ENCODE measurements around the gene ANKRD18B. TPM values are rescaled to one million over a fixed set of nuclear protein-coding genes. Genes with fewer than 3 reads are reported as not detected.
"Not testable (repeated sequence)": the region's sequence is repeated elsewhere in the genome, so short reads cannot be mapped to it uniquely, and the experiment has no call there.

Gene ANKRD18B
- total and polyA plus RNA-seq, 3 experiments from 2014 or later = 0.92 TPM; not detected in 2

DNA sequence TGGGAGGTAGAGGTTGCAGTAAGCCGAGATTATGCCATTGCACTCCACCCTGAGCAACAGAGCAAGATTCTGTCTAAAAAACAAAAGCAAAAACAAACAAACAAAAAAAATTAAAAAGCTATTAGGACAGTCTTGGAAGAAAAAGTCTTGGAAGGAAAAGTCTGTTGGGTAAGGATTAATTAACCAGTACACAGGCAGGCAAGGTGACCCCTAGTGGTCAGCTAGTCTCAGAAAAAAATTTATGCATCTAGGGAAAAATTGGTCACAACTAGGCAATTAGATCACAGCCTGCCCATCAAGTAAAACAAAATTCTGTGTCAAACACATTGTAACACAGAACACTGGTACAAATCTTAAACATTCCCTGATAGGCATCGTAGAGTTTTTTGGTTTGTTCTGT is 6.7 kb upstream of the ANKRD18B start:
- no peak overlapping the region for H3K4me3 ChIP-seq (ENCODE audit: low read length)
- no peak overlapping the region for H3K27ac ChIP-seq (ENCODE audit: low read depth, low read length)
- H3K27me3 Mint-ChIP-seq = peaks cover 2 to 24% of the 10 kb centered on the region in 2 donors
- no peaks in the 10 kb centered on the region for H3K36me3 Mint-ChIP-seq
- H3K4me1 ChIP-seq (ENCODE audit: insufficient read depth, low read length) = no peaks in the 10 kb centered on the region
- peaks cover 0 to under 1% (median 0%) of the 10 kb centered on the region in 5 donors for H3K9me3 Mint-ChIP-seq
- H3K4me3 Mint-ChIP-seq = no peak overlapping the region
- H3K27me3 ChIP-seq (ENCODE audit: insufficient read depth, low read length, poor library complexity, severe bottlenecking) = no peaks in the 10 kb centered on the region
- ChIA-PET POLR2A (no interaction called here), CTCF (interaction anchor here (0.8 to 1.0 kb wide), 2 partner anchors 58 to 125 kb away, joined by 3 read pairs; no protein-coding TSS in a partner anchor)
- peak overlapping the region in 1 of 8 donors; percentile 26 for H3K27ac Mint-ChIP-seq
- no peaks in the 10 kb centered on the region for H3K4me1 Mint-ChIP-seq
- H3K36me3 ChIP-seq (ENCODE audit: insufficient read depth, low read length) = no peaks in the 10 kb centered on the region
- no peak for DNase-seq
- H3K9me3 ChIP-seq (ENCODE audit: low read length) = no peaks in the 10 kb centered on the region

DNA sequence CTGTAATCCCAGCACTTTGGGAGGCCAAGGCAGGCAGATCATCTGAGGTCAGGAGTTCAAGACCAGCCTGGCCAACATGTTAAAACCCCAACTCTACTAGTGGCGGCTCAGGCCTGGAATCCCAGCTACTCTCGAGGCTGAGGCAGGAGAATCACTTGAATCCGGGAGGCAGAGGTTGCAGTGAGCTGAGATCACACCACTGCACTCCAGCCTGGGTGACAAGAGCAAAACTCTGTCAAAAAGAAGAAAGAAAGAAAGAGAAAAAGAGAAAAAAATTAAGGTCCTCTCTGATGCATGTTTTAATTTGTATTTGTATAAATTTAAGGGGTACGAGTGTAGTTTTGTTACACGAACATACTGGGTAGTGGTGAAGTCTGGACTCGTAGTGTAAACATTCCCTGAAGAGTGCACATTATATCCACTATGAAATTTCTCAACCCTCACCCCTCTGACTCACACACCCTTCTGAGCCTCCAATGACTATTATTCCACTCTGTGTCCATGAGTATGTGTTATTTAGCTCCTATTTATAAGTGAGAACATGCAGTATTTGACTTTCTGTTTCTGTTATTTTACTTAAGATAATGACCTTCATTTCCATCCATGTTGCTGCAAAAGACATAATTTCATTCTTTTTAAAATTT is 6.0 kb upstream of the ANKRD18B start:
- CTCF ChIA-PET = interaction anchor here (1.0 kb wide), 1 partner anchor 126 kb away, joined by 3 read pairs; no protein-coding TSS in a partner anchor
- POLR2A ChIA-PET = not testable (repeated sequence)
- H3K27me3 Mint-ChIP-seq = peaks cover 8 to 31% of the 10 kb centered on the region in 2 donors

DNA sequence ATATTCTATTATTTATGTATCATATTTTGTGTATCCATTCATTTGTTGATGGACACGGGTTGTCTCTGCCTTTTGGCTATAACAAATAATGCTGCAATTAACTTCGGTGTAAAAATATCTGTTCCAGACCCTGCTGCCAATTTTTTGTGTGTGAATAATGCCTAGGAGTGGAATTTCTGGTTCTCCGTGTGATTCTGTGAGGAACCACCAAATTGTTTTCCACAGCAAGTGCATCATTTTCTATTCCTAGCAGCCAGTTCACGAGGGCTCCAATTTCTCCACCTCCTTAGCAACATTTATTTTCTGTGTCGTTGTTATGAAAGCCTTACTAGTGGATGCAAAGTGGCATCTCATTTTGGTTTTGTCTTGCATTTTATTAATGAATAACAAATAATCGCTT is 2.2 kb upstream of the ANKRD18B start:
- H3K27ac ChIP-seq (ENCODE audit: low read depth, low read length); H3K36me3 Mint-ChIP-seq; H3K9me3 Mint-ChIP-seq; CTCF ChIA-PET; H3K36me3 ChIP-seq (ENCODE audit: insufficient read depth, low read length); H3K27ac Mint-ChIP-seq; H3K4me1 ChIP-seq (ENCODE audit: insufficient read depth, low read length); POLR2A ChIA-PET; DNase-seq; H3K9me3 ChIP-seq (ENCODE audit: low read length); H3K4me3 ChIP-seq (ENCODE audit: low read length): not testable (repeated sequence)
- H3K27me3 ChIP-seq (ENCODE audit: insufficient read depth, low read length, poor library complexity, severe bottlenecking) = peaks cover 12% of the 10 kb centered on the region
- Mint-ChIP-seq H3K27me3 (peaks cover 15 to 56% of the 10 kb centered on the region in 2 donors), H3K4me1 (peaks cover 4 to 15% (median 7%) of the 10 kb centered on the region in 3 donors), H3K4me3 (peak overlapping the region in 1 of 7 donors; percentile 9)

More for the DNA sequence above, 6.0 kb upstream of the ANKRD18B start:
- not testable (repeated sequence) for H3K9me3 Mint-ChIP-seq; H3K9me3 ChIP-seq (ENCODE audit: low read length); H3K36me3 ChIP-seq (ENCODE audit: insufficient read depth, low read length); H3K4me1 ChIP-seq (ENCODE audit: insufficient read depth, low read length); H3K27me3 ChIP-seq (ENCODE audit: insufficient read depth, low read length, poor library complexity, severe bottlenecking); H3K27ac ChIP-seq (ENCODE audit: low read depth, low read length); H3K4me3 ChIP-seq (ENCODE audit: low read length); H3K36me3 Mint-ChIP-seq; H3K4me3 Mint-ChIP-seq; H3K4me1 Mint-ChIP-seq; DNase-seq; H3K27ac Mint-ChIP-seq

DNA sequence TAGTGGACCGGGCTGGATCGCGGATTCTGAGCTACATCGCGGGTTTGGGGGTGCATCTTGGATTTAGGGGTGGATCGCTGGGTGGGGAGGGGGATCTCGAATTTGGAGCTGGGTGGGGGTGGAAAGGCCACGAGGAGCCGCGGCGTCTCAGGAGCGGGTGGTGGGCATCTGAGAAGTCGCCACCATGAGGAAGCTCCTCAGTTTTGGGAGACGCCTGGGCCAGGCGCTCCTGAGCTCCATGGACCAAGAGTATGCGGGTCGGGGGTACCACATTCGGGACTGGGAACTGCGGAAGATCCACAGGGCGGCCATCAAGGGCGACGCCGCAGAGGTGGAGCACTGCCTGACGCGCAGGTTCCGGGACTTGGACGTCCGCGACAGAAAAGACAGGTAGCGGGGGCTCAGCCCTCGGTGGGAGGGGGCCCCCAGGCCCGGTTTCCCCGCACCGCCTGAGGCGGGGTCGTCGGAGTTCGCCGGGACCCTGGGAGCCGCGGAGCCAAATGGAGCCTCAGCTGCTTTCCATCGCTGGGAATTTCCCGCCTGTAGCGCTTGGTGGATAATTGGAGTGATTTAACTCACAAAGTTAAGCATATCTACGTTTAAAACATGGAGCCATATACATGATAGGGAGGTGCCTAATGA is 376 bp downstream of the ANKRD18B start:
- H3K27ac ChIP-seq (ENCODE audit: low read depth, low read length) = peak overlapping the region; percentile 47
- Mint-ChIP-seq H3K27me3 (peaks cover 20 to 68% of the 10 kb centered on the region in 2 donors), H3K4me1 (peaks cover 4 to 15% (median 7%) of the 10 kb centered on the region in 3 donors), H3K4me3 (peak overlapping the region; percentile 74 to 92 (median 81)), H3K27ac (no peak overlapping the region), H3K36me3 (no peaks in the 10 kb centered on the region), H3K9me3 (peaks cover 0 to 2% (median 0%) of the 10 kb centered on the region in 5 donors)
- H3K9me3 ChIP-seq (ENCODE audit: low read length) = no peaks in the 10 kb centered on the region
- peak overlapping the region; percentile 39 for H3K4me3 ChIP-seq (ENCODE audit: low read length)
- no peak for DNase-seq
- CTCF ChIA-PET = interaction anchor here (1.5 kb wide), 1 partner anchor 14 kb away, joined by 3 read pairs; no protein-coding TSS in a partner anchor
- POLR2A ChIA-PET = interaction anchor here (0.8 kb wide), 1 partner anchor 234 kb away, joined by 4 read pairs; the partner anchor contains the start of gene NFX1
- no peaks in the 10 kb centered on the region for H3K36me3 ChIP-seq (ENCODE audit: insufficient read depth, low read length)
- H3K4me1 ChIP-seq (ENCODE audit: insufficient read depth, low read length) = no peaks in the 10 kb centered on the region
- H3K27me3 ChIP-seq (ENCODE audit: insufficient read depth, low read length, poor library complexity, severe bottlenecking) = peaks cover 12% of the 10 kb centered on the region

DNA sequence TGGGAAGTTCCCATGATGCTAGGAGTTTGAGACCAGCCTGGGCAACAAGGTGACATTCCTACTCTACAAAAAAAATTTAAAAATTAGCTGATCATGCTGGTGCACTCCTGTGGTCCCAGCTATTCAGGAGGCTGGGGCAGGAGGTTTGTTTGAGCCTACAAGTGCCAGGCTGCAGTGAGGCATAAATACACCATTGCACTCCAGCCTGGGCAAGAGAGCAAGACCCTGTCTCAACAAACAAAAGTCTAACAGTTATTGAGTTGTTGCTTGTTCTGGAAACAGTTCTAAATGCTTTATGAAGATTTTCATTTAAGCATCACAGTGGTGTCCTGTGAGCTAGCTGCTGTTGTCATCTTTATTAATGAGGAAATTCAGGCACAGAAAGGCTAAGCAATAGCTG is 4.0 kb downstream of the ANKRD18B start:
- H3K27ac Mint-ChIP-seq; H3K4me1 ChIP-seq (ENCODE audit: insufficient read depth, low read length); H3K36me3 Mint-ChIP-seq; H3K4me3 Mint-ChIP-seq; H3K27ac ChIP-seq (ENCODE audit: low read depth, low read length); POLR2A ChIA-PET; H3K9me3 Mint-ChIP-seq; DNase-seq; CTCF ChIA-PET; H3K9me3 ChIP-seq (ENCODE audit: low read length); H3K36me3 ChIP-seq (ENCODE audit: insufficient read depth, low read length); H3K4me3 ChIP-seq (ENCODE audit: low read length): not testable (repeated sequence)
- peaks cover 12% of the 10 kb centered on the region for H3K27me3 ChIP-seq (ENCODE audit: insufficient read depth, low read length, poor library complexity, severe bottlenecking)
- peaks cover 16 to 60% of the 10 kb centered on the region in 2 donors for H3K27me3 Mint-ChIP-seq
- peaks cover 2 to 14% (median 7%) of the 10 kb centered on the region in 3 donors for H3K4me1 Mint-ChIP-seq

DNA sequence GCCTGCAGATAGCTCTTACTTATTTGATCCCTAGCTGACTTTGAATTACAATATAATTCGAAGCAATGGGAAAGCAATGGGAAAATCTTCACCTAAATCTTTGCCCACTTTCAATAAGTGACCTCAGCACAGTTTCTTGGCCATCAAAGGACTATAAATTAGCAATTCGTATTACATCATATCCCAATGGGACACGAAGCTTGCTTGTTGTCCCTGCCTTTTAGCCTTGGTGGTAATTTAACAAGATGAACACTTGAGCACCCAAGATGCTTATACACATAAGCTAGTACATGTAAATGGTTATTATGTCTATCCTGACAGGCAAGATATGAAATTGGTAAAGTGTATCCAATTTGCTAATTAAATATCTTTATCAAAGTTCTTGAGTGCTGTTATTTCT is 9.9 kb downstream of the ANKRD18B start:
- POLR2A ChIA-PET = interaction anchor here (0.7 kb wide), 1 partner anchor 81 kb away, joined by 7 read pairs; no protein-coding TSS in a partner anchor
- H3K36me3 ChIP-seq (ENCODE audit: insufficient read depth, low read length); H3K9me3 ChIP-seq (ENCODE audit: low read length); H3K4me1 Mint-ChIP-seq; H3K36me3 Mint-ChIP-seq; H3K4me3 ChIP-seq (ENCODE audit: low read length); H3K4me1 ChIP-seq (ENCODE audit: insufficient read depth, low read length); H3K4me3 Mint-ChIP-seq; DNase-seq; H3K27me3 ChIP-seq (ENCODE audit: insufficient read depth, low read length, poor library complexity, severe bottlenecking); CTCF ChIA-PET; H3K9me3 Mint-ChIP-seq; H3K27ac Mint-ChIP-seq; H3K27ac ChIP-seq (ENCODE audit: low read depth, low read length): not testable (repeated sequence)
- peaks cover 6 to 18% of the 10 kb centered on the region in 2 donors for H3K27me3 Mint-ChIP-seq

DNA sequence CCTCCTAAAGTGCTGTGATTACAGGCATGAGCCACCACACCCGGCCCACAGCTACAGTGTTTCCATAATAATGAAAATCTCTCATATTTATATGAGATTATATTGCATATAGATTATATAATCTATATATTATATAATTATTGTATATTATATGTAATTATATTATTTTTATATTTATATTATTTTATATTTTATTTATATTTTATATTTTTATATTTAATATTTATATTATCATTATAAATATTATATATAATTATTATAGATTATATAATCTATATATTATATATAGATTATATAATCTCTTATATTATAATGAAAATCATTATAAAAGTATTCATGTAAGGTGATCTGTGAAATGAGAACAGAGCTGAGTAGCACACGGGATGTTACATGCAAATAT is 11.5 kb downstream of the ANKRD18B start:
- CTCF ChIA-PET = no interaction called here

DNA sequence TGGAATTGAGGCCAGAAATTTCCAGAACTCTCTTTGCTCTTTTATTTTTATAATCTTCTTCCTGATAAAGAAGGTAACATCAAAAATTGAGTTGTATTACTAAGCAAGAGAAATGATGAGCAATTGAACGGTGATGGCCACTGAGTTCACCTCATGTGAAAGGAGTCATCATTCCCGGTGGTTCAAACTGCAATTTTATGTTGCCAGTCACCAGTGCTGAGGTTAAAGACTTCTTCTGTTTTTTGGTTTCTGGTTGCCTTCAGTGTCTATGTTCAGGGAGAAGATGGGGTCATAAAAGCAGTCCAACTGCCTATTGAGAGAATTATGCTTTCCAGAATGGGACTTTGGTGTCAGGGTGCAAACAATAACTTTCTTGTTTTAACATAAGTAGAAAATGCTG is 19.4 kb downstream of the ANKRD18B start:
- POLR2A ChIA-PET; H3K27ac Mint-ChIP-seq; H3K36me3 Mint-ChIP-seq; H3K27ac ChIP-seq (ENCODE audit: low read depth, low read length); CTCF ChIA-PET; H3K27me3 ChIP-seq (ENCODE audit: insufficient read depth, low read length, poor library complexity, severe bottlenecking); H3K9me3 ChIP-seq (ENCODE audit: low read length); H3K9me3 Mint-ChIP-seq; H3K4me3 Mint-ChIP-seq; H3K4me3 ChIP-seq (ENCODE audit: low read length); H3K36me3 ChIP-seq (ENCODE audit: insufficient read depth, low read length); H3K4me1 Mint-ChIP-seq; H3K4me1 ChIP-seq (ENCODE audit: insufficient read depth, low read length); DNase-seq: not testable (repeated sequence)
- peaks cover 4 to 48% of the 10 kb centered on the region in 2 donors for H3K27me3 Mint-ChIP-seq

More for the DNA sequence above, 11.5 kb downstream of the ANKRD18B start:
- no peak overlapping the region for H3K27ac ChIP-seq (ENCODE audit: low read depth, low read length)
- no peaks in the 10 kb centered on the region for H3K27me3 ChIP-seq (ENCODE audit: insufficient read depth, low read length, poor library complexity, severe bottlenecking)
- H3K36me3 Mint-ChIP-seq = no peaks in the 10 kb centered on the region
- H3K4me3 ChIP-seq (ENCODE audit: low read length) = no peak overlapping the region
- no peaks in the 10 kb centered on the region for H3K9me3 ChIP-seq (ENCODE audit: low read length)
- POLR2A ChIA-PET = no interaction called here
- H3K9me3 Mint-ChIP-seq = no peaks in the 10 kb centered on the region
- H3K27me3 Mint-ChIP-seq = peaks cover 6 to 15% of the 10 kb centered on the region in 2 donors
- no peaks in the 10 kb centered on the region for H3K4me1 Mint-ChIP-seq
- no peaks in the 10 kb centered on the region for H3K36me3 ChIP-seq (ENCODE audit: insufficient read depth, low read length)
- no peak for DNase-seq
- no peaks in the 10 kb centered on the region for H3K4me1 ChIP-seq (ENCODE audit: insufficient read depth, low read length)
- H3K4me3 Mint-ChIP-seq = no peak overlapping the region
- H3K27ac Mint-ChIP-seq = peak overlapping the region in 1 of 8 donors; percentile 36
